Measurements from ENCODE around the gene CDC42BPB. TPM values are rescaled to one million over a fixed set of nuclear protein-coding genes. Genes with fewer than 3 reads are reported as not detected.

CDC42BPB gene
- total RNA-seq, 1 experiment from 2014 or later = 103 TPM

DNA sequence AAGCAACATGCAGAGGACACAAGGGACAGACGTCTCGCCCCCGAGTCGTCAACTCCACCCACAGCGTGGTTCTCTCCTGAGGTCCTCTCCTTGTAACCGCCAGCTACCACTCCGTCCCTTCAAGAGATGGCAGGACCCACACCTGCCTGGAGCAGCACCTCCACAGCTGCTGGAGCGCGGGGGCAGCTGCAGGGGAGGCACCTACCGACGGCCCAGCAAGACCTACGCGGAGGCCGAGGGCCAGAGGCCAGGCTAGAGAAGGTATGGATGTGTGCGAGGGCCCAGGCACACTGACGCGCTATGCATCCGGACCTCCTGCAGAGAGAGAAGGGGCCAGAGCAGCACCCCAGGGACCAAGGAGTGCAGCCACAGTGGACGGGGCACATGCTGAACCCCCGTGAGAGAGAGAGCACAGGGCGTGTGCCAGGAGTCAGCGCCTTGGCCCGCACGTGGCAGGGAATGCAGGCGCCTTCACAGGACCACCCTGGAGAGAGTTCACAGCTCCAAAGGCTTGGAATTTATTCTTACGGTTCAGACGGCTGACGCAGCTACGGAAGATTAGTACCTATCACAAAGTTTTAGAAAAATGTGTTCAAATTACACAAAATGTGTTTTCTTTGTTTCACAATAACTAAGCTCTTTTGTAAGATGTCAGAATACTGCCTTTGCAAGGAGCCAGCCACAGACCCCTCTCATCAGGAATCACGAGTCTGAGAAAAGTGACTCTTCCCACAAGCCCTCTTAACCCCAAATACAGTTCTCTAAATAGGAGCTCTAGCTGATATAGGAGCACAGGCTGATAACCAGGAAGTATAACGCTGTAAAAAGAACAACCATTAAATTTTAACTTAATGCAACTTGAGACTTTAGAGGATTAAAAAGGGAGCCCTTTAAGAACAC is 36.8 kb downstream of the CDC42BPB start:
- Histone ChIP-seq H2BK120ac (ENCODE audit: low read depth, low read length, poor library complexity, severe bottlenecking) (no peak overlapping the region), H4K5ac (ENCODE audit: insufficient read length, low read depth, low read length) (no peak overlapping the region), H2BK15ac (ENCODE audit: low read depth, low read length) (no peak overlapping the region), H3K9me3 (ENCODE audit: control insufficient read depth, low read depth, low read length) (no peaks in the 10 kb centered on the region), H3K79me2 (ENCODE audit: insufficient read depth, low read length) (peaks cover 17% of the 10 kb centered on the region; the same call in 1 of the 2 replicates), H3K14ac (ENCODE audit: insufficient read depth, low read length) (no peak overlapping the region; the same call in 1 of the 2 replicates), H3K4me1 (ENCODE audit: insufficient read depth, low read length) (peaks cover 5% of the 10 kb centered on the region; the same call in 1 of the 2 replicates), H4K91ac (ENCODE audit: insufficient read length, low read depth, low read length) (no peak overlapping the region), H3K27ac (ENCODE audit: insufficient read length, low read depth, low read length) (no peak overlapping the region), H3K4me2 (ENCODE audit: insufficient read depth, insufficient read length, low read length) (no peak overlapping the region), H4K8ac (replicated peaks; ENCODE audit: insufficient read length, low read depth, low read length) (no peak overlapping the region), H3K27me3 (ENCODE audit: insufficient read depth, low read length) (no peaks in the 10 kb centered on the region), H3K23ac (ENCODE audit: insufficient read length, low read depth, low read length) (no peak overlapping the region), H3K56ac (ENCODE audit: insufficient read length, low read depth, low read length) (no peak overlapping the region), H2BK5ac (ENCODE audit: insufficient read length, low read length) (no peak overlapping the region), H3K4ac (ENCODE audit: low read depth, low read length) (no peak overlapping the region), H2AK5ac (ENCODE audit: insufficient read length, low read length) (no peak overlapping the region), H2BK20ac (ENCODE audit: low read depth, low read length, poor library complexity, severe bottlenecking) (no peak overlapping the region), H3K18ac (ENCODE audit: insufficient read length, low read depth, low read length) (no peak overlapping the region), H2BK12ac (ENCODE audit: insufficient read length, low read depth, low read length) (no peak overlapping the region), H2AFZ (ENCODE audit: low read length) (no peak overlapping the region), H3K9ac (ENCODE audit: extremely low read depth, insufficient read length, low read length) (no peak overlapping the region), H3T11ph (ENCODE audit: low read length) (no peak overlapping the region), H3K23me2 (ENCODE audit: insufficient read length, low read depth, low read length, poor library complexity, severe bottlenecking) (no peaks in the 10 kb centered on the region), H4K20me1 (ENCODE audit: control insufficient read depth, insufficient read depth, insufficient read length) (no peaks in the 10 kb centered on the region), H3K79me1 (ENCODE audit: insufficient read depth, low read depth, low read length, poor library complexity, severe bottlenecking) (peaks cover 3% of the 10 kb centered on the region)
- no peaks in the 10 kb centered on the region; a peak in 1 of 5 replicates for H3K9me3 Mint-ChIP-seq
- H3K4me1 Mint-ChIP-seq = peaks cover 33 to 42% of the 10 kb centered on the region in 2 experiments
- peaks cover 4 to 15% (median 9%) of the 10 kb centered on the region in 3 experiments for H3K36me3 Mint-ChIP-seq (ENCODE audit: insufficient read depth in 1 of 3, low read depth in 3 of 3)
- H3K27ac Mint-ChIP-seq = peak overlapping the region in 2 of 3 experiments; percentile 27 to 47; a peak in 2 of 7 replicates
- TF ChIP-seq, protein P1, sequence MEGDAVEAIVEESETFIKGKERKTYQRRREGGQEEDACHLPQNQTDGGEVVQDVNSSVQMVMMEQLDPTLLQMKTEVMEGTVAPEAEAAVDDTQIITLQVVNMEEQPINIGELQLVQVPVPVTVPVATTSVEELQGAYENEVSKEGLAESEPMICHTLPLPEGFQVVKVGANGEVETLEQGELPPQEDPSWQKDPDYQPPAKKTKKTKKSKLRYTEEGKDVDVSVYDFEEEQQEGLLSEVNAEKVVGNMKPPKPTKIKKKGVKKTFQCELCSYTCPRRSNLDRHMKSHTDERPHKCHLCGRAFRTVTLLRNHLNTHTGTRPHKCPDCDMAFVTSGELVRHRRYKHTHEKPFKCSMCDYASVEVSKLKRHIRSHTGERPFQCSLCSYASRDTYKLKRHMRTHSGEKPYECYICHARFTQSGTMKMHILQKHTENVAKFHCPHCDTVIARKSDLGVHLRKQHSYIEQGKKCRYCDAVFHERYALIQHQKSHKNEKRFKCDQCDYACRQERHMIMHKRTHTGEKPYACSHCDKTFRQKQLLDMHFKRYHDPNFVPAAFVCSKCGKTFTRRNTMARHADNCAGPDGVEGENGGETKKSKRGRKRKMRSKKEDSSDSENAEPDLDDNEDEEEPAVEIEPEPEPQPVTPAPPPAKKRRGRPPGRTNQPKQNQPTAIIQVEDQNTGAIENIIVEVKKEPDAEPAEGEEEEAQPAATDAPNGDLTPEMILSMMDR (conservative IDR thresholded peaks at IDR 0.05) = no peak
- WGBS (ENCODE audit: extremely low coverage, insufficient read length, low lambda C conversion rate) = no CpG with 5 or more reads among the region's 31 CpGs
- H3K4me3 Mint-ChIP-seq = no peak overlapping the region
- H3K27me3 Mint-ChIP-seq (ENCODE audit: low read depth) = no peaks in the 10 kb centered on the region
- DNase-seq = no peak

All from H9 (cell line).